Activated naive CD8-positive, alpha-beta T cell treated with anti-CD3 and anti-CD28 coated beads, Interleukin-2, amount 50 U/mL, for 16 hours (primary cell): ENCODE measurements around the gene RHBDF2.

ENCODE experiments used
- DNase-seq: peaks from one replicate; pipeline ENCODE4 v3.0.0-alpha.2; 2020; ENCODE audit warnings: low read depth, low spot score

RHBDF2 gene

DNA sequence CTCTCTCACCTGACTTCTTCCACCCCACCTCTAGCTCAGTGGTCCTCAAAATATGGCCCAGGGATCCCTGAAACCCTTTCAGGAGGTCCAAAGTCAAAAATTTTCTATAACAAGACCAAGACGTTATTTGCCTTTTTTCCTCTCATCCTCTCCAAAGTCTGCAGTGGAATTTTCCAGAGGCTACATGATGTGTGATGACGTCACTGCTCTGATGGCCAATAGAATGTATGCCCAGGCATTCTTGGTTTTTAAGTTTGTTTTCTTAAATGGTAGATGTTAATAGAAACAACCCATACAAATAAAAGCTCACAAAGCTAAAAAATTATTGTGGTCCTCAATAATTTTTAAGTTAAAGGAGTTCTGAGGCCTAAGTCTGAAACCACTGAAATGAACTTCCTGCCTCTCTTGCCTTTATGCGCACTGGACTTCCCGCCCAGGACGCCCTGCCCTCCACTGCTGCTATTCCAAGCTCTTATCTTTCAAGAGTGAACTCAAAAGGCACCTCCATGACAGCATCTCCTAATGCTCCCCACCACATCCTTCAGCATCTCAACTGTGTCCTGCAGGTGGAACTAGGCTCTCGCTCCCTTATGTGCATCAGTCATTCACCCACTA, 61.8 kb downstream of the RHBDF2 start:
- DNase-seq = no peak

DNA sequence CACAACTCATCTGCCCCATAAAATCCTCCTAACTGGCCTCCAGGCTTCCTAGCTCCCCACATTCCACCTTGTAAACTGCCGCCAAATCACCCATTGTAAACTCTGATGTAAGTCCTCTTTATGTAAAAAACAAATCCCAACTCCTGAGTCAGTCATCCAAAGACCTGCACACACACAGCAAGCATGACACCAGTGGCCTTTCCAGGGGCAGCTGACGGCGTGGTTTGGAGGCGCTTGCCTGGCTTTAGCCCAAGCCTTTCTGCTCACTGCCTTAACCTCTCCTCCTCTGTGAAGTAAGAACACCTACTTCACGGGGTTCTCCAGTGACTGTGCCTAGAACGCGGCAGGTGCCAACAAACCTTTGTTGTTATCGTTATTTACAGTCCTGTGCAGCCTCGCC, 62.3 kb downstream of the RHBDF2 start:
- no peak for DNase-seq

GRCh38 chr17:76437467-76438402, 63.5 kb downstream of the RHBDF2 start:
- DNase-seq = no peak

DNA sequence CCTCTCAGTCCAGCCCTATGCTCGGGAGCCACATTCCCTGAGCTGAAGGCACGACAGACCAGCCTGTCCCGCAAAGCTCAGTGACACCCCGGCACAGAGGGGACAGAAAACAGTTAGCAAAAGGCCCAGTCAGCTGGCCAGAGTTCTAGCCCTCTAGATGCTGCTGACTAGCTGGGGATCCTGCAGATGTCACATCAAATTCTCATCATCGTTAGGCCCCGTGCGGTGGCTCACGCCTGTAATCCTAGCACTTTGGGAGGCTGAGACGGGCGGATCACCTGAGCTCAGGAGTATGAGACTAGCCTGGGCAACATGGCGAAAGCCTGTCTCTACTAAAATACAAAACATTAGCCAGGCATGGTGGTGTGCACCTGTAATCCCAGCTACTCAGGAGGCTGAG, 65.5 kb downstream of the RHBDF2 start:
- no peak for DNase-seq

DNA sequence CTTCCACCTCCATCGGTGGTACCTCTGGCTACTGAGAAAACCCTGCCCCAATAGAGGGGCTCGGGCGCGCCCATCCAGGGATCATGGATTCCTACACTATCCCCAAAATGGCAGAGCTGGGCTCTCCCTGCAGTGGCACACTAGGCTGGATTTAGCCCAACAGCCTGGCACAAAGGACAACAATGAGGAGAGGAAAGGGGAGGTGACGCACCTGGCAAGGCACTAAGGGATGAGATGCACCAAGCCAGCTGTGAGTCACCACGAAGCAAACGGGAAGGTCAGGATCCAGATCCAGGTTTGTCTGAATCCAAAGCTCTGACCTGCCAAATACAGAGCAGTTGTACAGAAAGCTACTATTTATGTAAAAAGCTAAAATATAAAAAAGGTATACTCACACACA, 66.4 kb downstream of the RHBDF2 start:
- DNase-seq = no peak

DNA sequence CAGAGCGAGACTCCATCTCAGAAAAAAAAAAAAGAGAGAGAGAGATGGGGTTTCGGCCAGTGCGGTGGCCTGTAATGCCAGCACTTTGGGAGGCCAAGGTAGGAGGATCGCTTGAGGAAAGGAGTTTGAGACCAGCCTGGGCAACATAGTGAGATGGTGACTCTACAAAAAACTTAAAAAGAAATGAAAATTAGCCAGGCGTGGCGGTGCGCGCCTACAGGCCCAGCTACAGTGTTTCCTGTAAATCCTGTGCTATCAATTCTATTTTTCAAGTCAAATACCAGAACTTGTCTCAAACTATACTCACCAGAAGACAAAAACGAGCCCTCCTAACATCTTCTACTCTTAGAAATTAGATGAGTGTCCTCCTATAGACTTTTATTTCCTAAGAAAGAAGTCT, 67.5 kb downstream of the RHBDF2 start:
- no peak for DNase-seq

DNA sequence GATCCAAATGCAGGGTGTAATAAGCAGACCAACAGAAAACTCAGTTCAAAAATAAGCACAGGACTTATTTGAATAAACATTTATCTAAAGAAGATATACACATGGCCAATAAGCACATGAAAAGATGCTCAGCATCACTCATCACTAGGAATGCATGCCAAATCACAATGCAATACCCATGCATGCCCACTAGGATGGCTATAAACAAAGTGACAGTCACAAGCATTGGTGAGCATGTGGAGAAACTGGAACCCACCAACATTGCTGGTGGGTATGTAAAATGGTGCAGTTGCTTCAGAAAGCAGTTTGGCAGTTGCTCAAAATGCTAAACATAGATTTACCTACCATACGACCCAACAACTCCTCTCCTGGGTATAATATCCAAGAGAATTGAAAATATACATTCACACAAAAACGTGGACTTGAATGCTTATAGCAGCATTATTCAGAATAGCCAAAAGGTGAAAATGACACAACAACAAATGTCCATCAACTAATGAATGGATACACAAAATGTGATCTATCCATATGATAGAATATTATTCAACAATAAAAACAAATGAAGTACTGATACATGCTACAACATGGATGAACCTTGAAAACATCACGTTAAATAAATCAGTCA, 68.4 kb downstream of the RHBDF2 start:
- DNase-seq = no peak

DNA sequence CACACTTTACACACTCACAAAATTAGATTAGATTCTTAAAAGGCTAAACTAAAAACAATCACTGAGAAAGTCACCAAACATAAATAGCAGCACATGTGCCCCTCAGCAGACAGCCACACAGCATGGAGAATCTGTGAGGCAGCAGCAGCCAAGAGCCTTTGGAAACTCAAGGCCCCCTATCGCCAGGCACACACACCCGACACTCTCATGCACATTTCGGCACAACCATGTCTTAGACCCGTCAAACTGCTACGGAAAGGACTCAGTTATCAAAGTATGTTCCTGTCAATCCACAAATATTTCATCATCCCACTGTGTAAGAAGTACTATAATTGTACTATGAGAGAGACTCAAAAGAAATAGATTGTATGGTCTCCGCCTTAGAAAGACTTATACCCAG, 69.2 kb downstream of the RHBDF2 start:
- DNase-seq = no peak

DNA sequence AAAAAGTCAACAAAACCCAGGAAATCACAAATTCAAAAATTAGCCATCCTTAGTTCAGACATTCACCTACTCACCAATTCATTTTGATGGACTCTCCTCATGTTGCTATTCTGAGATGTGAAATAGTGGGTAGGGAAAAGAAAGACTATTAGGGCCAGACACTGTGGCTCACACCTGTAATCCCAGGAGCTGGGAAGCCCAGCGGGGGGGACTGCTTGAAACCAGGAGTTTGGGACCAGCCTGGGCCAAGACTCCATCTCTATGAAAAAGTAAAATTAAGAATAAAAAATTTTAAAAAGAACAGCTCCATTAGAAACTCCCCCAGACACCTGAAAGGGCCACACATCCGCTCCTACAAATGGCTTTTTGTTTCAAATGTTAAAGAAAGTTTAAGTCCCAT, 69.7 kb downstream of the RHBDF2 start:
- DNase-seq = no peak

GRCh38 chr17:76428511-76428910, 72.7 kb downstream of the RHBDF2 start:
- DNase-seq = no peak

GRCh38 chr17:76427501-76428231, 73.6 kb downstream of the RHBDF2 start:
- no peak for DNase-seq

- no peak for DNase-seq
Measured at GRCh38 chr17:76426853-76427252, 74.4 kb downstream of the RHBDF2 start.

- DNase-seq = no peak
Measured at GRCh38 chr17:76422860-76423259, 78.4 kb downstream of the RHBDF2 start.

- no peak for DNase-seq
Measured at GRCh38 chr17:76422406-76422805, 78.8 kb downstream of the RHBDF2 start.

DNA sequence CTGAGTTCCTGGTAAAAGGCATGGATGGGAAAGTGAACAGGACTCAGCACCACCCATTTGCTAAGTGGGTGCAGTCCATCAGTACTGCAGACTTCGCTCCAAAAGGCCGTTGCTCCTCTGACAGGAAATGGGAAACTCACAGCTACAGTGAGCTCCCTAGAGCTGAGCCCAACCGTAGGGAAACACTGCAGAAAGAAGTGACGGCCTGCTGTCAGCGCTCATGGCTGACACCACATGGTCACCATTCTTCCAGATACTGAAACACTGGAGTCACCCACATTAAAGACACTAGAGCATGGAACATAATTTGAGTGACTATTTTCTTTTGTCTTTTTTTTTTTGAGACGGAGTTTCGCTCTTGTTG, 80.2 kb downstream of the RHBDF2 start:
- no peak for DNase-seq
